ENCODE measurements around the gene SMARCAL1. TPM values are rescaled to one million over a fixed set of nuclear protein-coding genes. Genes with fewer than 3 reads are reported as not detected.

SMARCAL1 gene
- total and polyA plus RNA-seq, 12 donors, result 8.2 to 28.9 (median 21.1) TPM

DNA sequence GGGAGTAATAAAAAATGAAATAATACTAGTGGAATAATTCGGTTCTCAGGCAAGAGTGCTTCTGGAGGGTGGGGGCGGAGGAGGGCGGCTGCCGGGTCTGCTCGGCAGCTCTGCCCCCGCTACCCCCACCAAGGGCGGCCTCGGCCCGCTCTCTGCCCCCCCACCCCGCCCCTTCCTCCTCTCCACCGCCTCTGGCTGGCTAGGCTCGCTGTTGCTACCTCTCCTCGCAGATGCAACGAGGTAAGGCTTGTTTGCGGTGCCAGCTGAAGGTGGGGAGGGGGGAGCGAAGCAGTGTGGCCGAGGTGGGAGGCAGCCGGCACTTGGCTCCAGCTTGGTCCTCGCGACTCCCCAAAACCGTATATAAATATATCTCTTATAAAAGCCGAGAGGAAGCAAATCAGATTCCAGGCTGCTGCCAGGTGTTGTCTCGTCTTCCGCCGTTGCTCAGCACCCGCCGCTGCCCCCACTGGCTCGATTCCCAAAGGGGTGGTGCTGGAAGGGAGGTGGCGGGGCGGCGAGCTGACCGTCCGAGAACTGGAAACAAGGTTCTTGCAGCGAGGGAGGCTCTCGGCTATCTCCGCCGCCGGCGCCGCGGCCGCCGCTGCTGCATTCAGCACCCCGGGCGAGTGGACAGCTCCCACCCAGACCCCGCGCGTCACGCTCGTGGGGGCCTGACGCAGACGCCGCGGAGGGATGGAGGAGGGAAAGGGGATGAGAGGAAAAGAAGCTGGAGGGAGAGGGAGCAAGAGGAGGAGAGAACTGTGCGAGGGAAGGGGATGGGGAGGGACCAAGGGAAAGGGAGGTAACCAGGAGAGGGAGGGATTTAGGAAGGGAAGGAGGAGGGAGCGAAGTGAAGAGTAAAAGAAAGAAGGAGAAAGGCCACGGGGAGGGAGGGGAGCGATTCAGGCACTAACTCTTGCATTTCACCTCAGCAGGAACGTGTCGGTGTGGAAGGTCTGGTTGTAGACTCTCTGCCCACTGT, 40.3 kb upstream of the SMARCAL1 start, which contains the start of gene MARCHF4:
Gene MARCHF4 (minus strand): TSS at position 763 of the 982 bp plus-strand sequence. CDS start 2,223 bp downstream, outside the sequence.
- H3K27ac ChIP-seq, result no peak within 1 kb of the TSS
- WGBS, 4 donors, result 1 to 2% (median 1%) methylated on average over 30 to 60 of the region's 60 CpGs
- peak within 1 kb of the TSS in 1 of 4 donors; percentile 47 for H3K4me3 ChIP-seq
- H3K27me3 ChIP-seq, result peaks cover 22% of the 10 kb centered on the region
- intact Hi-C loops (cut with DNase I), result no loop called here
- peak; percentile 74 to 84 (median 82) for DNase-seq
- TF ChIP-seq, protein P1, sequence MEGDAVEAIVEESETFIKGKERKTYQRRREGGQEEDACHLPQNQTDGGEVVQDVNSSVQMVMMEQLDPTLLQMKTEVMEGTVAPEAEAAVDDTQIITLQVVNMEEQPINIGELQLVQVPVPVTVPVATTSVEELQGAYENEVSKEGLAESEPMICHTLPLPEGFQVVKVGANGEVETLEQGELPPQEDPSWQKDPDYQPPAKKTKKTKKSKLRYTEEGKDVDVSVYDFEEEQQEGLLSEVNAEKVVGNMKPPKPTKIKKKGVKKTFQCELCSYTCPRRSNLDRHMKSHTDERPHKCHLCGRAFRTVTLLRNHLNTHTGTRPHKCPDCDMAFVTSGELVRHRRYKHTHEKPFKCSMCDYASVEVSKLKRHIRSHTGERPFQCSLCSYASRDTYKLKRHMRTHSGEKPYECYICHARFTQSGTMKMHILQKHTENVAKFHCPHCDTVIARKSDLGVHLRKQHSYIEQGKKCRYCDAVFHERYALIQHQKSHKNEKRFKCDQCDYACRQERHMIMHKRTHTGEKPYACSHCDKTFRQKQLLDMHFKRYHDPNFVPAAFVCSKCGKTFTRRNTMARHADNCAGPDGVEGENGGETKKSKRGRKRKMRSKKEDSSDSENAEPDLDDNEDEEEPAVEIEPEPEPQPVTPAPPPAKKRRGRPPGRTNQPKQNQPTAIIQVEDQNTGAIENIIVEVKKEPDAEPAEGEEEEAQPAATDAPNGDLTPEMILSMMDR (IDR thresholded peaks at IDR 0.05), result no peak
- no peak for TF ChIP-seq POLR2A (IDR thresholded peaks at IDR 0.05)
- peaks cover 12 to 16% of the 10 kb centered on the region in 2 donors for H3K4me1 ChIP-seq (replicated peaks in 1 of 2)
- no peaks in the 10 kb centered on the region for H3K36me3 ChIP-seq (replicated peaks in 1 of 2)
- no peaks in the 10 kb centered on the region for H3K9me3 ChIP-seq (replicated peaks in 1 of 3)

DNA sequence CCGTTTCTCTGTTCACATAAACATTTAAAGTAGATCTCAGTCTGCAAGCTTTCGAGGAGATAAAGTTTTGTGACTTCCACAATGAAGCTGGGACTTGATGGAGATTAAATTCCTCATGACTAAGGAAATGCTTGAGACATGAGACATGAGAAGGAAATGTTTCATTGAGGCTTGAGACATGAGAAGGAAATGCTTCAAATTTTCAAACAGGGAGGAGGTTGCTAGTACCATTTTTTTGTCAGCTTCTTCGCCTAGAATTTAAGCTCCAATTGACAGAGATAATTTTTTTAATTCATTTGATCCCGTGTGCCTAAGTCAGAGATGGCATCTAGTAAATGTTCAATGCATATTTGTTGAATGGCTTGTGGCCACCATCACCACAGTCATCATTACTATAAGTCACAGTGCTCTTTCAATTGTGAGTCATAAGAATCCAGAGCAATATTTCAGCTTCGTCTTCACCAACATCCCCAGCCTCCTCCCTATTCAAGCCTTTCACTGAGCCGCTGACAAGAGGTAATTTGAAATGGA, 39.5 kb upstream of the SMARCAL1 start:
- H3K27me3 ChIP-seq, result peaks cover 22% of the 10 kb centered on the region
- intact Hi-C loops (cut with DNase I), result no loop called here
- no peak for TF ChIP-seq POLR2A (IDR thresholded peaks at IDR 0.05)
- TF ChIP-seq, protein P1 (IDR thresholded peaks at IDR 0.05), result no peak
- H3K4me3 ChIP-seq, result no peak overlapping the region
- 22 to 29% (median 27%) methylated on average over 6 of the region's 6 CpGs for whole genome bisulfite sequencing, 4 donors
- H3K9me3 ChIP-seq (replicated peaks in 1 of 3), result no peaks in the 10 kb centered on the region
- no peak for DNase-seq
- no peak overlapping the region for H3K27ac ChIP-seq
- peaks cover 12 to 16% of the 10 kb centered on the region in 2 donors for H3K4me1 ChIP-seq (replicated peaks in 1 of 2)
- H3K36me3 ChIP-seq (replicated peaks in 1 of 2), result no peaks in the 10 kb centered on the region

GRCh38 chr2:216373896-216374295, 38.4 kb upstream of the SMARCAL1 start:
- no peak for DNase-seq
- Histone ChIP-seq H3K36me3 (replicated peaks in 1 of 2) (no peaks in the 10 kb centered on the region), H3K27me3 (peaks cover 22% of the 10 kb centered on the region), H3K4me1 (replicated peaks in 1 of 2) (peaks cover 12 to 16% of the 10 kb centered on the region in 2 donors), H3K27ac (no peak overlapping the region), H3K4me3 (no peak overlapping the region), H3K9me3 (replicated peaks in 1 of 3) (no peaks in the 10 kb centered on the region)
- intact Hi-C loops (cut with DNase I), result no loop called here
- TF ChIP-seq POLR2A (IDR thresholded peaks at IDR 0.05), result no peak
- TF ChIP-seq, protein P1 (IDR thresholded peaks at IDR 0.05), result no peak

DNA sequence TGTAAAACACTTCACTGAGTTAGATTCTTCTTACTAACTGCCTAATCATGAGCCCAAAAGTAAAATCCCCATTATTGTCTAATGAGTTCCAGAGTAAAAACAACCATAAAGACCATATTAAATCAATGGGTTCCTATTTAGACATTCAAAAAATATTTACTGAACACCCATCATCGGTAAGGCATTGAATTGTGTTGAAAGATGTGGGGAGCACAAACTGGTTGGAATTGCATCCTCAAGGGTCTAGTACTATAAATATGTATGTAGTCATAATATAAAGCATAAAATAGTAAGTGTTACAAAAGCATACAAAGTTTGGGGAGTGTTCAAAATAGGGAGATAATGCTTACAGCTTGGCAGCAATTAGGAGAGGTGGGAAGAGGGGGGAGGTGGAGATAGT, 37.0 kb upstream of the SMARCAL1 start:
- no peaks in the 10 kb centered on the region for H3K9me3 ChIP-seq (replicated peaks in 1 of 3)
- TF ChIP-seq POLR2A (IDR thresholded peaks at IDR 0.05), result no peak
- TF ChIP-seq, protein P1 (IDR thresholded peaks at IDR 0.05), result no peak
- intact Hi-C loops (cut with DNase I), result no loop called here
- peaks cover 13% of the 10 kb centered on the region for H3K27me3 ChIP-seq
- H3K4me3 ChIP-seq, result no peak overlapping the region
- 74 to 92% (median 79%) methylated on average over 1 of the region's 1 CpG for WGBS, 4 donors
- no peak for DNase-seq
- no peak overlapping the region for H3K27ac ChIP-seq
- no peaks in the 10 kb centered on the region for H3K36me3 ChIP-seq (replicated peaks in 1 of 2)
- H3K4me1 ChIP-seq (replicated peaks in 1 of 2), result peaks cover 12 to 16% of the 10 kb centered on the region in 2 donors
